Measurements from ENCODE around the gene PPP2R5C. TPM values are rescaled to one million over a fixed set of nuclear protein-coding genes. Genes with fewer than 3 reads are reported as not detected.

The PPP2R5C gene
- total and polyA plus RNA-seq, 12 donors, result 66.8 to 257 (median 222) TPM

DNA sequence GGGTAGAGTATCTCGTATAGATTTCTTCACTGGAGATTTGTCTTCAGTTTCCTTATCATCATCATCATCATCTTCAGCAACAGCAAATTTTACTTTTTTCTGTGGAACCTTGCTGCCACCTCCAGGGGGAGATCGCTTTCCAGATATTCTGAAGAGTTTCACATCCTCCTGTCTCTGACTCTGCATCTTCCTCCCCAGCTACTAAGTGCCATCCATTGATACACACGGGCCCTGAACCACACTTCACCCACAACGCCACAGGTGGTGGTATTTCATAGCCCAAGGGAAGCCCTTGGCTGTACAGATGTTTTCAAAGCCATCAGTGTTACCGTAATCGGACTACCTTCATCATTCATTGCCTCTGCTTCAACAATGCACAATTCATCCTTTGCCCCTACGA is 82.2 kb downstream of the PPP2R5C start:
- peak in 4 of 8 donors; percentile 21 to 40 (median 27) for ATAC-seq
- peaks cover 4 to 71% (median 43%) of the 10 kb centered on the region in 9 donors for H3K4me1 ChIP-seq
- intact Hi-C loops (cut with DNase I), result loop anchor here in 3 of 10 donors (5.0 kb wide), 2 partner anchors 71 to 79 kb away; no protein-coding TSS in a partner anchor

DNA sequence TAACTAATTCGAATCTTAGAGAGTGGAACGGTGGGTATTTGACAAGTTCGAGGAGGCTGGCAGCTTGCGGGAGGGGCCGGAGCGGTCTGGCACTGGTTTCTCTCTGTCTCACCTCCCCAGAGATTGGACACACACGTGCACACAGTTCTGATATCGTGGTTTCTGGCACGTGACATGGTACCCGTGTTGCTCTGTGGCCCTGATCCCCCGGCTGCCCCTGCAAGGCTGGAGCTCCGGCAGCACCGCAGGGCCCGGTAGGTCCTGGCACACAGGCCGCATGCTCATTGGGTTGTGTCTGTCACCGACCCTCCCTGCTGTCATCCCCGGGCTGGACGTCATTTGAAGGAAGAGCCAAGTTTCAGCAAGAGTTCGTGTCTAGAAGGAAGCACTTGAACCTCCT is 82.7 kb downstream of the PPP2R5C start:
- intact Hi-C loops (cut with DNase I), result loop anchor here in 3 of 10 donors (5.0 kb wide), 2 partner anchors 72 to 78 kb away; no protein-coding TSS in a partner anchor
- TF ChIP-seq, protein P1, sequence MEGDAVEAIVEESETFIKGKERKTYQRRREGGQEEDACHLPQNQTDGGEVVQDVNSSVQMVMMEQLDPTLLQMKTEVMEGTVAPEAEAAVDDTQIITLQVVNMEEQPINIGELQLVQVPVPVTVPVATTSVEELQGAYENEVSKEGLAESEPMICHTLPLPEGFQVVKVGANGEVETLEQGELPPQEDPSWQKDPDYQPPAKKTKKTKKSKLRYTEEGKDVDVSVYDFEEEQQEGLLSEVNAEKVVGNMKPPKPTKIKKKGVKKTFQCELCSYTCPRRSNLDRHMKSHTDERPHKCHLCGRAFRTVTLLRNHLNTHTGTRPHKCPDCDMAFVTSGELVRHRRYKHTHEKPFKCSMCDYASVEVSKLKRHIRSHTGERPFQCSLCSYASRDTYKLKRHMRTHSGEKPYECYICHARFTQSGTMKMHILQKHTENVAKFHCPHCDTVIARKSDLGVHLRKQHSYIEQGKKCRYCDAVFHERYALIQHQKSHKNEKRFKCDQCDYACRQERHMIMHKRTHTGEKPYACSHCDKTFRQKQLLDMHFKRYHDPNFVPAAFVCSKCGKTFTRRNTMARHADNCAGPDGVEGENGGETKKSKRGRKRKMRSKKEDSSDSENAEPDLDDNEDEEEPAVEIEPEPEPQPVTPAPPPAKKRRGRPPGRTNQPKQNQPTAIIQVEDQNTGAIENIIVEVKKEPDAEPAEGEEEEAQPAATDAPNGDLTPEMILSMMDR (IDR thresholded peaks at IDR 0.05), result no peak
- no peak overlapping the region for H3K4me3 ChIP-seq
- H3K4me1 ChIP-seq, result peaks cover 4 to 73% (median 45%) of the 10 kb centered on the region in 9 donors
- H3K36me3 ChIP-seq, result peaks cover 0 to 5% (median 0%) of the 10 kb centered on the region in 9 donors
- H3K27ac ChIP-seq, result peak overlapping the region in 9 of 10 donors; percentile 26 to 68 (median 45)
- 43 to 46% methylated on average over 19 of the region's 19 CpGs for WGBS, 2 donors
- H3K9me3 ChIP-seq, result no peaks in the 10 kb centered on the region
- DNase-seq (peak; percentile 57 to 62), ATAC-seq (peak; percentile 49 to 82 (median 65))
- no peaks in the 10 kb centered on the region for H3K27me3 ChIP-seq

More for the DNA sequence above, 82.2 kb downstream of the PPP2R5C start:
- WGBS, 2 donors, result 71 to 73% methylated on average over 7 of the region's 7 CpGs
- H3K9me3 ChIP-seq, result no peaks in the 10 kb centered on the region
- DNase-seq, result no peak
- H3K4me3 ChIP-seq, result no peak overlapping the region
- no peaks in the 10 kb centered on the region for H3K27me3 ChIP-seq
- H3K36me3 ChIP-seq, result peaks cover 0 to 7% (median 0%) of the 10 kb centered on the region in 9 donors
- peak overlapping the region in 7 of 10 donors; percentile 26 to 68 (median 45) for H3K27ac ChIP-seq
- TF ChIP-seq, protein P1 (IDR thresholded peaks at IDR 0.05), result peak in 6 of 9 donors; percentile 21 to 52 (median 40)

- H3K4me1 ChIP-seq, result peaks cover 4 to 74% (median 48%) of the 10 kb centered on the region in 9 donors
- H3K36me3 ChIP-seq, result peaks cover 0 to 3% (median 0%) of the 10 kb centered on the region in 9 donors
- DNase-seq (no peak), ATAC-seq (no peak)
- intact Hi-C loops (cut with DNase I), result loop anchor here in 3 of 10 donors (5.0 kb wide), 2 partner anchors 72 to 78 kb away; no protein-coding TSS in a partner anchor
- TF ChIP-seq, protein P1 (IDR thresholded peaks at IDR 0.05), result no peak
- H3K9me3 ChIP-seq, result no peaks in the 10 kb centered on the region
- H3K27me3 ChIP-seq, result no peaks in the 10 kb centered on the region
- peak overlapping the region in 9 of 10 donors; percentile 26 to 68 (median 45) for H3K27ac ChIP-seq
- H3K4me3 ChIP-seq, result no peak overlapping the region
- whole genome bisulfite sequencing, 2 donors, result 76 to 78% methylated on average over 3 of the region's 3 CpGs
These were observed 83.2 kb downstream of the PPP2R5C start for GRCh38 chr14:101844751-101845150.

- Histone ChIP-seq H3K27me3 (no peaks in the 10 kb centered on the region), H3K9me3 (no peaks in the 10 kb centered on the region), H3K4me3 (no peak overlapping the region), H3K4me1 (peaks cover 6 to 74% (median 51%) of the 10 kb centered on the region in 9 donors), H3K36me3 (peaks cover 0 to 3% (median 0%) of the 10 kb centered on the region in 9 donors), H3K27ac (peak overlapping the region in 5 of 10 donors; percentile 8 to 45 (median 26))
- TF ChIP-seq, protein P1 (IDR thresholded peaks at IDR 0.05), result no peak
- ATAC-seq (peak in 1 of 8 donors; percentile 3), DNase-seq (no peak)
- intact Hi-C loops (cut with DNase I), result no loop called here
- 56 to 76% methylated on average over 2 of the region's 2 CpGs for WGBS, 2 donors
These were observed 84.0 kb downstream of the PPP2R5C start for GRCh38 chr14:101845496-101845895.

Data from heart right ventricle (tissue), 16 donors.